Left lung (tissue), 10 donors: ENCODE data around the gene AP2A1. TPM values are rescaled to one million over a fixed set of nuclear protein-coding genes. Genes with fewer than 3 reads are reported as not detected.
A peak's percentile ranks its signal among the peaks of the same experiment; 100 is the strongest.

Experiments used
- ATAC-seq: fragments of 200-7000 bp; cut with Tn5 transposase; one replicate; pipeline ENCODE4 v1.9.1; 2020; ENCODE audit warnings: moderate library complexity
- DNase-seq, 4 donors: peaks; one replicate each; pipeline ENCODE4 v3.0.0-alpha.2; 2013 to 2020
- H3K27ac ChIP-seq, 2 donors: fragments of 200-600 bp; sonication (generic) in 1 of 2; one replicate each; pipeline versions ENCODE4 v1.5.0 to v1.8.0; 2020 to 2021
- H3K27me3 ChIP-seq, 2 donors: fragments of 200-600 bp; sonication (generic) in 1 of 2; one replicate each; pipeline versions ENCODE4 v1.5.0 to v1.8.0; 2020 to 2021
- H3K36me3 ChIP-seq, 2 donors: fragments of 200-600 bp; sonication (generic) in 1 of 2; one replicate each; pipeline versions ENCODE4 v1.5.0 to v1.8.0; 2020 to 2021
- H3K4me1 ChIP-seq, 2 donors: fragments of 200-600 bp; one replicate each; pipeline ENCODE4 v1.8.0; 2021
- H3K4me3 ChIP-seq, 2 donors: fragments of 200-600 bp; sonication (generic) in 1 of 2; one replicate each; pipeline versions ENCODE4 v1.5.0 to v1.8.0; 2020 to 2021; ENCODE audit warnings: mild to moderate bottlenecking in 1 of 2
- H3K9me3 ChIP-seq, 2 donors: fragments of 200-600 bp; sonication (generic) in 1 of 2; one replicate each; pipeline versions ENCODE4 v1.5.0 to v1.8.0; 2020 to 2021
- CTCF ChIP-seq, 2 donors: fragments of 200-600 bp; sonication (generic) in 1 of 2; IDR thresholded peaks; one replicate each; pipeline versions ENCODE4 v1.5.0 to v1.8.0; 2021; ENCODE audit warnings: antibody characterized with exemption in 2 of 2
- intact Hi-C, 2 donors: fragments of 100-400 bp; cut with DNase I; formaldehyde crosslinking; loops; one replicate each; pipeline versions ENCODE4 v1.11.2 to v1.14.2; 2022
- polyA plus RNA-seq, 6 donors: library from polyadenylated mRNA; unstranded; fragments of 120-200 nt; gene quantifications; one replicate each; pipeline ENCODE4 v1.2.1, GENCODE V29; 2013; ENCODE audit not compliant: insufficient read length in 6 of 6
- total RNA-seq, 2 donors: library from RNA; stranded (reverse); fragmentation: NEBNext Ultra II Directional; extraction: Animal tissue kit (Norgen Biotek cat#: 25700); gene quantifications; one replicate each; pipeline ENCODE4 v1.2.1, GENCODE V29; 2021
- donor health status: DM: no; HTN: yes; CAD: no.
- donor health status: DM: no; HTN: no; CAD: no.

AP2A1 gene
- total and polyA plus RNA-seq, 8 donors = 52.9 to 87.6 (median 66.4) TPM

DNA sequence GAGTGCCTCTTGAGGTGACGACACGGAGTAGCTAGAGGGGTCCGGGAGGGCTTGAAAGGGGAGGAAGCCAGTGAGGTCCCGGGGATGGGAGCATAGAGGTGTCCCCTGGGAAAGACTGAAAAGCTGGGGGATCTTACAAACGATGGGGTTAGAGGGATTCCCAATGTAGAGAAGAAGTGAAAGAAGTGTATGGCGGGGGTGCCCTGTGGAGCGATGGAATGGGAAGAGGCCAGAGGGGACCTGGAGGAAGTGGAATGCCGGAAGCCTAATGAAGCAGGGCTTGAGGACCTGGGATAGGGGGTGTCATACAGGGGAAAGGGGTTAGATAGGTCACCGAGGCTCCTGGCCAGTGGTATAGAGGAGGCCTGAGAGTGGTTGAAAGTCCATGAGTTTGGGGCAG, 580 bp downstream of the AP2A1 start:
- Histone ChIP-seq H3K27me3 (no peaks in the 10 kb centered on the region), H3K4me1 (peaks cover 3 to 25% of the 10 kb centered on the region in 2 donors), H3K4me3 (peak overlapping the region; percentile 76 to 80), H3K27ac (peak overlapping the region; percentile 48 to 80), H3K9me3 (no peaks in the 10 kb centered on the region), H3K36me3 (no peaks in the 10 kb centered on the region)
- ATAC-seq = no peak
- DNase-seq = peak in 1 of 4 donors; percentile 11
- intact Hi-C loops = no loop called here
- no peak for TF ChIP-seq CTCF (IDR thresholded peaks at IDR 0.05)

- TF ChIP-seq CTCF (IDR thresholded peaks at IDR 0.05) = no peak
- DNase-seq (no peak), ATAC-seq (no peak)
- Histone ChIP-seq H3K4me1 (peaks cover 3 to 31% of the 10 kb centered on the region in 2 donors), H3K4me3 (peak overlapping the region; percentile 76 to 80), H3K27ac (no peak overlapping the region), H3K27me3 (no peaks in the 10 kb centered on the region), H3K36me3 (peaks cover 0 to 1% of the 10 kb centered on the region in 2 donors), H3K9me3 (no peaks in the 10 kb centered on the region)
- intact Hi-C loops = no loop called here
These were observed 1.3 kb downstream of the AP2A1 start for GRCh38 chr19:49767967-49768581.

DNA sequence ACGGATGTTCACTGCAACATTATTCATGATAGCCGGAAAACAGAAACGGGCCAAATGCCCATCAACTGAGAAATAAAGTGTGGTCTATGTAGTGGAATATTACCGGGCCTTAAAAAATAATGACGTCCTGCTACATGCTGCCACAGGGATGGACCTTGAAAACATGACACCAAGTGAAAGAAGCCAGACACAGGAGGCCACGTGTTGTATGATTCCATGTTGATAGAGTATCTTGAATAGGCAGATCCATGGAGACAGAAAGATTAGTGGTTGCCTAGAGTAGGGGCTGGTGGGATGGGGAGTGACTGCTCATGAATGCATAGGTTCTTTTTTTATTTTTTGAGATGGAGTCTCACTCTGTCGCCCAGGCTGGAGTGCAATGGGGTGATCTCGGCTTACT, 3.7 kb downstream of the AP2A1 start:
- intact Hi-C loops = no loop called here
- peaks cover 2 to 37% of the 10 kb centered on the region in 2 donors for H3K4me1 ChIP-seq
- no peak for DNase-seq
- H3K27ac ChIP-seq = no peak overlapping the region
- H3K27me3 ChIP-seq = no peaks in the 10 kb centered on the region
- no peak for TF ChIP-seq CTCF (IDR thresholded peaks at IDR 0.05)
- no peak overlapping the region for H3K4me3 ChIP-seq
- no peak for ATAC-seq
- no peaks in the 10 kb centered on the region for H3K9me3 ChIP-seq
- peaks cover 0 to 4% of the 10 kb centered on the region in 2 donors for H3K36me3 ChIP-seq

GRCh38 chr19:49771674-49772139, 4.9 kb downstream of the AP2A1 start:
- TF ChIP-seq CTCF (IDR thresholded peaks at IDR 0.05) = no peak
- Histone ChIP-seq H3K27me3 (no peaks in the 10 kb centered on the region), H3K27ac (no peak overlapping the region), H3K4me1 (peaks cover 0 to 33% of the 10 kb centered on the region in 2 donors), H3K9me3 (no peaks in the 10 kb centered on the region), H3K36me3 (peaks cover 0 to 11% of the 10 kb centered on the region in 2 donors), H3K4me3 (no peak overlapping the region)
- intact Hi-C loops = no loop called here
- ATAC-seq (no peak), DNase-seq (no peak)

DNA sequence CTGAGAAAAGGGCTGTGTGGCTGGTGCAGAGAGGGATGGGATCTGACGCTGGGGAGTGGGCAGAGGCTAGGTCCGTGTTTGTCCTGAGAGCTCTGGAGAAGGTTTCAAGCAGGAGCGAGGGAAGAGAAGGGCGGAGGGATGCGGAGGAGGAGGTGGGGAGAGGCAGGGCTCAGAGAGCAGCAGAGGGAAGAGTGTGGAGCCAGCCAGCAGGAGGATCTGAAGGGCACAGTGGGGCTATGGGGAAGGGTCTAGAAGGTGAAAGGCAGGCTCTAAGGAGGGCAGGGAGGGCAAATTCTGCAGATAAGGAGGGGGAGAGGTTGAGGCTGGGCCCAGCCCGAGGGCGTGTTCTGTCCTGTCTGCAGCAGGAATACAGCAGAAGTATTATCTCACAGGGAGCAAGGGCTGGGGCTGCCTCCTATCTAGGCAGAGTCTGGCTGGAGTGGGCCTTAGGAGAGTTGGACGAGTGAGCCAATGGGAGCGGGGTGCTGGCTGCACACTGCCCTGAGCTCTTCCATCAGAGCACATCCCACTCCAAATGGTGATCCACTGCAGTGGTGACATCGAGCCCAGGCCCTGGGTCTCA, 6.1 kb downstream of the AP2A1 start:
- ATAC-seq = no peak
- H3K27ac ChIP-seq = no peak overlapping the region
- no peak overlapping the region for H3K4me3 ChIP-seq
- H3K36me3 ChIP-seq = peaks cover 0 to 11% of the 10 kb centered on the region in 2 donors
- H3K9me3 ChIP-seq = no peaks in the 10 kb centered on the region
- H3K4me1 ChIP-seq = peaks cover 0 to 26% of the 10 kb centered on the region in 2 donors
- no peak for DNase-seq
- TF ChIP-seq CTCF (IDR thresholded peaks at IDR 0.05) = no peak
- intact Hi-C loops = no loop called here
- H3K27me3 ChIP-seq = no peaks in the 10 kb centered on the region
